GM15510 (cell line): ENCODE results near the gene RAB29.

Source experiments
- POLR2A ChIP-seq: IDR thresholded peaks from 3 replicates; pipeline ENCODE4 v1.6.1; 2011; ENCODE audit warnings: borderline replicate concordance; ENCODE audit not compliant: insufficient read length; ENCODE audit errors: extremely low read depth

Gene RAB29

DNA sequence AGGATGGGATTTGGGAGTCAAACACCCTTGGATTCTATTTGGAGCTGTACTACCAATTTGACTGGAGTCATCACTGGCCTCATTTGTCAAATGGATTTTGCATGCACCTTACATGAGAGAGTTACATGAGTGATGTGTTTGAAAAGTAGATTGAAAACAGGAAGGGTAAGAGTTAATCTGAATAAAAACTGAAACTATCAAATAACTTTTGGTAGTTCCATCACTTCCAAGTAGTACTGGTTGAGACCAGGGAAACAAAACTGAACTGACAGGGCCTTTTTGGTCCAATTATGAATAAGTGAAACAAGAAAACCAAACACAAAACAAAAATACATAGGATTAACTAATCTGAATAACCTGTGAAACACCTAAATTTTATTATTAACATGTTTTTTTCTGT is 55.5 kb downstream of the RAB29 start:
- no peak for TF ChIP-seq POLR2A

DNA sequence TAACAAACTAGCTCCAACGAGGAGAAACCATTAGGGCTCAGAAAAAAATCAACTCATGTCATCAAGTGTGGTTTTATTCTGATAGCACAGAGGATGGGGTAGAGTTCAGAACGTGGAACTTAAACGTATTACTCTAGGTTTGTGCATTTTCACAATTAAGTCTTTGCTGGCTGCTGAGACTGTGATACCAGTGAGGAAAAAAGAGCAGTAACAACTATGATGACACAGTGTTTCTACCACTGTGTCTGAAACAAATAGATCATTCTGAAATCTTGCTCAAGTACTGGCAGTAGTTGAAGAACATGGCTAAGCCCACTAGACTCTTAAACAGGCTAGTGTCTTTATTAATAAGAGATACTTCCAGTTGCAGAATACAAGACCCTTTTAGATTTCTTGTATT is 56.3 kb downstream of the RAB29 start:
- no peak for TF ChIP-seq POLR2A
